CD14-positive monocyte (primary cell): Measurements from ENCODE around the gene TTLL8. TPM values are rescaled to one million over a fixed set of nuclear protein-coding genes. Genes with fewer than 3 reads are reported as not detected.

Experiments
- DNase-seq, 3 donors: peaks; one replicate each; pipeline ENCODE4 v3.0.0-alpha.2; 2011 to 2022
- H2AFZ ChIP-seq: 2 replicates; pipeline ENCODE4 v1.6.0; 2012; ENCODE audit warnings: mild to moderate bottlenecking, low read depth, low read length, inconsistent platforms; ENCODE audit not compliant: insufficient read depth, poor library complexity, severe bottlenecking
- H3K27ac ChIP-seq, 2 donors: 1 replicate in 1 of 2; 2 replicates in 1 of 2; pipeline ENCODE4 v1.5.1; 2012 to 2013; ENCODE audit warnings: low read length in 2 of 2, control low read depth in 1 of 2, inconsistent platforms in 1 of 2, low read depth in 1 of 2, mild to moderate bottlenecking in 1 of 2
- H3K27me3 ChIP-seq, 2 donors: one replicate each; pipeline versions ENCODE4 v1.6.0 to v1.6.1; 2011 to 2013; ENCODE audit warnings: low read length in 2 of 2; ENCODE audit not compliant: control insufficient read depth in 2 of 2, insufficient read depth in 2 of 2
- H3K36me3 ChIP-seq, 2 donors: replicated peaks in 1 of 2; 1 replicate in 1 of 2; 2 replicates in 1 of 2; pipeline versions ENCODE4 v1.5.1 to v1.6.1; 2012 to 2013; ENCODE audit warnings: low read length in 2 of 2, control low read depth in 1 of 2, inconsistent platforms in 1 of 2, mild to moderate bottlenecking in 1 of 2; ENCODE audit not compliant: insufficient read depth in 2 of 2, control insufficient read depth in 1 of 2
- H3K4me1 ChIP-seq, 2 donors: 1 replicate in 1 of 2; 2 replicates in 1 of 2; pipeline versions ENCODE4 v1.5.1 to v1.6.1; 2012 to 2013; ENCODE audit warnings: low read length in 2 of 2, control low read depth in 1 of 2, inconsistent platforms in 1 of 2, mild to moderate bottlenecking in 1 of 2, moderate library complexity in 1 of 2; ENCODE audit not compliant: insufficient read depth in 2 of 2, control insufficient read depth in 1 of 2
- H3K4me2 ChIP-seq: replicated peaks from 2 replicates; pipeline ENCODE3; 2012; ENCODE audit warnings: low read length, moderate library complexity, mild to moderate bottlenecking; ENCODE audit not compliant: poor library complexity, severe bottlenecking; ENCODE audit errors: extremely low read depth
- H3K4me3 ChIP-seq, 3 experiments: fragments of 200-600 bp in 1 of 3; sonication (generic) in 1 of 3; replicated peaks in 1 of 3; 1 replicate in 2 of 3; 2 replicates in 1 of 3; pipeline ENCODE4 v1.5.1; 2011 to 2013; ENCODE audit warnings: low read length in 3 of 3, mild to moderate bottlenecking in 3 of 3, control low read depth in 2 of 3, low read depth in 2 of 3, inconsistent platforms in 1 of 3, moderate library complexity in 1 of 3
- H3K79me2 ChIP-seq: 2 replicates; pipeline ENCODE4 v1.6.0; 2012; ENCODE audit warnings: mild to moderate bottlenecking, control low read depth, inconsistent platforms, low read length, moderate library complexity; ENCODE audit not compliant: insufficient read depth
- H3K9ac ChIP-seq: 2 replicates; pipeline ENCODE4 v1.6.0; 2017; ENCODE audit warnings: low read length, mild to moderate bottlenecking; ENCODE audit not compliant: insufficient read depth, poor library complexity, severe bottlenecking
- H3K9me3 ChIP-seq, 2 donors: replicated peaks in 1 of 2; 1 replicate in 1 of 2; 2 replicates in 1 of 2; pipeline versions ENCODE4 v1.5.1 to v1.6.1; 2012 to 2013; ENCODE audit warnings: low read length in 2 of 2, control low read depth in 1 of 2; ENCODE audit not compliant: control insufficient read depth in 1 of 2, insufficient read depth in 1 of 2
- H4K20me1 ChIP-seq: 2 replicates; pipeline ENCODE4 v1.6.0; 2012; ENCODE audit warnings: mild to moderate bottlenecking, low read length, control low read depth, moderate library complexity; ENCODE audit not compliant: insufficient read depth
- H3K27ac Mint-ChIP-seq, 7 donors: one replicate each; pipeline ENCODE4 v1.8.0; 2020; ENCODE audit warnings: mild to moderate bottlenecking in 7 of 7, mixed read lengths in 7 of 7, moderate library complexity in 6 of 7, inconsistent platforms in 2 of 7
- H3K27me3 Mint-ChIP-seq, 3 donors: one replicate each; pipeline ENCODE4 v1.8.0; 2021 to 2022; ENCODE audit warnings: low read depth in 3 of 3, mild to moderate bottlenecking in 3 of 3, mixed read lengths in 3 of 3, moderate library complexity in 3 of 3, inconsistent platforms in 1 of 3
- H3K36me3 Mint-ChIP-seq, 2 donors: one replicate each; pipeline ENCODE4 v1.8.0; 2020; ENCODE audit warnings: mixed read lengths in 2 of 2, inconsistent platforms in 1 of 2, mild to moderate bottlenecking in 1 of 2
- H3K4me1 Mint-ChIP-seq: one replicate; pipeline ENCODE4 v1.8.0; 2020; ENCODE audit warnings: mild to moderate bottlenecking, mixed read lengths
- H3K4me3 Mint-ChIP-seq, 2 donors: one replicate each; pipeline ENCODE4 v1.8.0; 2020; ENCODE audit warnings: mild to moderate bottlenecking in 2 of 2, mixed read lengths in 2 of 2, moderate library complexity in 1 of 2
- H3K9me3 Mint-ChIP-seq, 7 donors: one replicate each; pipeline ENCODE4 v1.8.0; 2020 to 2022; ENCODE audit warnings: mixed read lengths in 7 of 7, mild to moderate bottlenecking in 6 of 7, moderate library complexity in 6 of 7, inconsistent platforms in 2 of 7
- WGBS: methylation state at CpG from one replicate; pipeline ENCODE4 v1.1.5; 2013; ENCODE audit warnings: missing lambda C conversion rate; ENCODE audit not compliant: insufficient coverage; 5-methylcytosine and 5-hydroxymethylcytosine counted together
- intact Hi-C, 2 donors: fragments of 100-400 bp; cut with micrococcal nuclease; formaldehyde crosslinking; loops; one replicate each; pipeline versions ENCODE4 v1.15.0 to v1.15.1; 2023
- polyA plus RNA-seq, 3 donors: library from polyadenylated mRNA; depleted of rRNA in 1 of 3; unstranded in 2 of 3; stranded (reverse) in 1 of 3; fragments of 300-500 nt in 2 of 3; fragments of >200 nt in 1 of 3; fragmentation: Illumina TruSeq in 2 of 3; gene quantifications; 1 replicate in 2 of 3; 2 replicates in 1 of 3; pipeline ENCODE4 v1.2.3, GENCODE V29; 2012 to 2021
- TF ChIP-seq, protein P1 (sequence below): fragments of 200-600 bp; IDR thresholded peaks from one replicate; pipeline ENCODE4 v1.8.0; 2022; ENCODE audit warnings: antibody characterized with exemption, mild to moderate bottlenecking

Gene TTLL8
- polyA plus RNA-seq, 3 donors, result not detected

DNA sequence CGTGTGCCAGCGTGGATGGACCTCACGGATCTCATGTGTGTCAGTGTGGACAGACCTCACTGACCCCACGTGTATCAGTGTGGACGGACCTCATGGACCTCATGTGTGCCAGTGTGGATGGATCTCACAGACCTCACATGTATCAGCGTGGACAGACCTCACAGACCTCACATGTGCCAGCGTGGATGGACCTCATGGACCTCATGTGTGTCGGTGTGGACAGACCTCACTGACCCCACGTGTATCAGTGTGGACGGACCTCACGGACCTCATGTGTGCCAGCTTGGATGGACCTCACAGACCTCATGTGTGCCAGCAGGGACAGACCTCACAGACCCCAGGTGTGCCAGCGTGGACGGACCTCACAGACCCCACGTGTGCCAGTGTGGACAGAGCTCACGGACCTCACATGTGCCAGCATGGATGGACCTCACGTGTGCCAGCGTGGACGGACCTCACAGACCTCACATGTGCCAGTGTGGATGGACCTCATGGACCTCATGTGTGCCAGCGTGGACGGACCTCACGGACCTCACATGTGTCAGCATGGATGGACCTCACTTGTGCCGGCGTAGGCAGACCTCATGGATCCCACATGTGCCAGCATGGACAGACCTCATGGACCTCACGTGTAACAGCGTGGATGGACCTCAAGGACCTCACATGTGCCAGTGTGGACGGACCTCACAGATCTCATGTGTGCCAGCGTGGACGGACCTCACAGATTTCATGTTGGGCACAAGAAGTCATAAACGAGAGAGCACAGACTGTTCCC is 18.2 kb downstream of the TTLL8 start:
- Histone ChIP-seq H2AFZ (no peak overlapping the region), H3K4me3 (no peak overlapping the region), H3K79me2 (no peaks in the 10 kb centered on the region), H3K27me3 (peaks cover 3 to 18% of the 10 kb centered on the region in 2 donors), H3K4me1 (peaks cover 0 to 3% of the 10 kb centered on the region in 2 donors), H3K9ac (no peak overlapping the region), H3K4me2 (no peak overlapping the region), H3K36me3 (no peaks in the 10 kb centered on the region), H3K27ac (no peak overlapping the region), H4K20me1 (no peaks in the 10 kb centered on the region), H3K9me3 (peaks cover 8 to 12% of the 10 kb centered on the region in 2 donors)
- Mint-ChIP-seq H3K27me3 (peaks cover 16 to 32% (median 18%) of the 10 kb centered on the region in 3 donors), H3K36me3 (no peaks in the 10 kb centered on the region), H3K9me3 (peaks cover 4 to 23% (median 16%) of the 10 kb centered on the region in 7 donors), H3K4me1 (peaks cover 5% of the 10 kb centered on the region), H3K4me3 (no peak overlapping the region), H3K27ac (no peak overlapping the region)
- whole genome bisulfite sequencing, result 99% methylated on average over 29 of the region's 29 CpGs
- TF ChIP-seq, protein P1, sequence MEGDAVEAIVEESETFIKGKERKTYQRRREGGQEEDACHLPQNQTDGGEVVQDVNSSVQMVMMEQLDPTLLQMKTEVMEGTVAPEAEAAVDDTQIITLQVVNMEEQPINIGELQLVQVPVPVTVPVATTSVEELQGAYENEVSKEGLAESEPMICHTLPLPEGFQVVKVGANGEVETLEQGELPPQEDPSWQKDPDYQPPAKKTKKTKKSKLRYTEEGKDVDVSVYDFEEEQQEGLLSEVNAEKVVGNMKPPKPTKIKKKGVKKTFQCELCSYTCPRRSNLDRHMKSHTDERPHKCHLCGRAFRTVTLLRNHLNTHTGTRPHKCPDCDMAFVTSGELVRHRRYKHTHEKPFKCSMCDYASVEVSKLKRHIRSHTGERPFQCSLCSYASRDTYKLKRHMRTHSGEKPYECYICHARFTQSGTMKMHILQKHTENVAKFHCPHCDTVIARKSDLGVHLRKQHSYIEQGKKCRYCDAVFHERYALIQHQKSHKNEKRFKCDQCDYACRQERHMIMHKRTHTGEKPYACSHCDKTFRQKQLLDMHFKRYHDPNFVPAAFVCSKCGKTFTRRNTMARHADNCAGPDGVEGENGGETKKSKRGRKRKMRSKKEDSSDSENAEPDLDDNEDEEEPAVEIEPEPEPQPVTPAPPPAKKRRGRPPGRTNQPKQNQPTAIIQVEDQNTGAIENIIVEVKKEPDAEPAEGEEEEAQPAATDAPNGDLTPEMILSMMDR, result no peak
- no peak for DNase-seq
- intact Hi-C loops, result no loop called here

DNA sequence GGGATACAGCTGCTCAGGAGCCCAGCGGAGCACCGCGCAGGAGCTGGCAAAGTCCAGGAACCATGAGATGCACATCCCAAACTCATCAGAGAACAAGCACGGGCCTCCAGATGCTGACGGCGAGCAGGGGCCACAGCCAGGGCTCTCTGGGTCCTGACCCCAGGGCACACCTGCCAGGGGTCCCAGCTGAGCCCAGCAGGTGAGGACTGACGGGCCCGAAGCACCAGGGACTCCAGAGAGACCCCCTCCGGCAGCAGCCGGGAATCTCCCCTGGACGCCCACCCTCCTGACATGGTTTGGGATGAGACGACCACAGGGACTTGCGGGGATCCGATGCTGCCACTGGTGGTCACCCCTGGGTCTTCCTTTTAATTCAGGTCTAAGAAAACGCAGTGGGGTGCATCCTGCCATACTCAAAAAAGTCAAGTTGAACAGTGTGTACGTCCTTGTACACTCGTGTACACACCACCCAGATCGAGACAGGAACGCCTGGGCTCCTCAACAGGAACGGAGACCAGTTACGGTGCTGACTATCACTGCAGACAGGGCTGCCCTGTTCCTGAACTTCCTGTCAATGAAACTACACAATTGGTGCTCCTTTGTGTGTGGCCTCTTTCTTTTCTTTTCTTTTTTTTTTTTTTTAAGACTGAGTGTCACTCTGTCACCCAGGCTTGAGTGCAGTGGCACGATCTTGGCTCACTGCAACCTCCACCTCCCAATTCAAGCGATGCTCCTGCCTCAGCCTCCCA is 21.9 kb downstream of the TTLL8 start:
- Histone ChIP-seq H3K79me2 (no peaks in the 10 kb centered on the region), H3K9me3 (peaks cover 8 to 12% of the 10 kb centered on the region in 2 donors), H3K27me3 (peaks cover 8 to 23% of the 10 kb centered on the region in 2 donors), H4K20me1 (no peaks in the 10 kb centered on the region), H3K4me1 (no peaks in the 10 kb centered on the region), H2AFZ (no peak overlapping the region), H3K4me2 (no peak overlapping the region), H3K4me3 (no peak overlapping the region), H3K27ac (no peak overlapping the region), H3K36me3 (no peaks in the 10 kb centered on the region), H3K9ac (no peak overlapping the region)
- H3K36me3 Mint-ChIP-seq, result no peaks in the 10 kb centered on the region
- TF ChIP-seq, protein P1, result no peak
- peaks cover 4 to 20% (median 15%) of the 10 kb centered on the region in 7 donors for H3K9me3 Mint-ChIP-seq
- no peak overlapping the region for H3K4me3 Mint-ChIP-seq
- H3K27ac Mint-ChIP-seq, result no peak overlapping the region
- H3K27me3 Mint-ChIP-seq, result peaks cover 5 to 29% (median 6%) of the 10 kb centered on the region in 3 donors
- WGBS, result 79% methylated on average over 21 of the region's 23 CpGs
- DNase-seq, result no peak
- H3K4me1 Mint-ChIP-seq, result peaks cover 1% of the 10 kb centered on the region
- intact Hi-C loops, result no loop called here
